GM19035 (cell line): ENCODE results near the gene SLC6A9.

Experiments used
- ATAC-seq: cut with Tn5 transposase; IDR thresholded peaks from one replicate; pipeline ENCODE4 v1.9.1; 2021; ENCODE audit not compliant: unreplicated experiment

Gene SLC6A9

DNA sequence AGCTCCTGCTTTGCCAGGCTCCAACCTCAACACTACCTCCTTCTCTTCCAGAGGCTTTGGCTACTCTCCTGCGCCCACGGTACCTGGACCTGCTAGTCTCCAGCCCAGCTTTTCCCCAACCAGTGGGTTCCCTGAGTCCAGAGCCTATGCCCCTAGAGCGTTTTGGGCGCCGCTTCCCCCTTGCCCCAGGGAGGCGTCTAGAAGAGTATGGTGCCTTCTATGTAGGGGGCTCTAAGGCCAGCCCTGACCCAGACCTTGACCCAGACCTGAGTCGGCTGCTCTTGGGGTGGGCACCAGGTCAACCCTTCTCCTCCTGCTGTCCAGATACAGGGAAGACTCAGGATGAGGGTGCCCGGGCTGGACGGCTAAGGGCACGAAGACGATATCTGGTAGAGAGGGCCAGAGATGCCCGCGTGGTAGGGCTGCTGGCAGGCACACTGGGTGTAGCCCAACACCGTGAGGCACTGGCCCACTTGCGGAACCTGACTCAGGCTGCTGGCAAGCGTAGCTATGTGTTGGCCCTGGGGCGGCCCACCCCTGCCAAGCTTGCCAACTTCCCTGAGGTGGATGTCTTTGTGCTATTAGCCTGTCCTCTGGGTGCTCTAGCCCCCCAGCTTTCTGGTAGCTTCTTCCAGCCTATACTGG, 59.8 kb downstream of the SLC6A9 start:
- no peak for ATAC-seq

DNA sequence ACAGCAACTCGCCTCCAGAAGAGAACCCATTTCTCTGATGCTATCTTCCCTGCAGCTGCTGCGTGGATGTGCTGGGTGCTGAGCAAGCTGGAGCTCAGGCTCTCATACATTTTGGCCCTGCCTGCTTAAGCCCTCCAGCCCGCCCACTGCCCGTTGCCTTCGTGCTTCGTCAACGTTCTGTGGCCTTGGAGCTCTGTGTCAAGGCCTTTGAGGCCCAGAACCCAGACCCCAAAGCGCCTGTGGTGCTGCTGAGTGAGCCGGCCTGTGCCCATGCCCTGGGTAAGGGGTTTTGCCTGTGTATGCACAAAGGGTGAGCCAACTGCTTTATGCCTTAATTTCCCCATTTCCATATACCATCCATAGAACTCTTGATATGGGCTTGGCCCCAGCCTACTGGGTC, 60.4 kb downstream of the SLC6A9 start:
- no peak for ATAC-seq

DNA sequence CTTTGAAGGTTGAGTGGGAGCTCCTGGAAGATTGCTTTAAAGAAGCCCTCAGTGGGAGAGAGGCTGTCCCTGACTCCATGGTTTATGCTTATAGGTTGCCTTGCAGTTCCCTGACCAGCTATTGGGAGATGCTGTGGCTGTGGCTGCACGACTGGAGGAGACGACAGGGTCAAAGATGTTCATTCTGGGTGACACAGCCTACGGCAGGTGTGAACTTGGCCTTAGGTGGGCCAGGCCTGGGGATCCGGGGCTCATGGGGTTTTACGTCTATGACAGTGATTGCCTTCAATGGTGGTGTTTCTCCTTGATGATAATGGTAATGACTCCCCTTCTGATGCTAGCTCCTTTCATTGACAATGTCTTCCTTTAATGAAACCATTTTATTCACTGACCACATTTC, 60.8 kb downstream of the SLC6A9 start:
- ATAC-seq = no peak

DNA sequence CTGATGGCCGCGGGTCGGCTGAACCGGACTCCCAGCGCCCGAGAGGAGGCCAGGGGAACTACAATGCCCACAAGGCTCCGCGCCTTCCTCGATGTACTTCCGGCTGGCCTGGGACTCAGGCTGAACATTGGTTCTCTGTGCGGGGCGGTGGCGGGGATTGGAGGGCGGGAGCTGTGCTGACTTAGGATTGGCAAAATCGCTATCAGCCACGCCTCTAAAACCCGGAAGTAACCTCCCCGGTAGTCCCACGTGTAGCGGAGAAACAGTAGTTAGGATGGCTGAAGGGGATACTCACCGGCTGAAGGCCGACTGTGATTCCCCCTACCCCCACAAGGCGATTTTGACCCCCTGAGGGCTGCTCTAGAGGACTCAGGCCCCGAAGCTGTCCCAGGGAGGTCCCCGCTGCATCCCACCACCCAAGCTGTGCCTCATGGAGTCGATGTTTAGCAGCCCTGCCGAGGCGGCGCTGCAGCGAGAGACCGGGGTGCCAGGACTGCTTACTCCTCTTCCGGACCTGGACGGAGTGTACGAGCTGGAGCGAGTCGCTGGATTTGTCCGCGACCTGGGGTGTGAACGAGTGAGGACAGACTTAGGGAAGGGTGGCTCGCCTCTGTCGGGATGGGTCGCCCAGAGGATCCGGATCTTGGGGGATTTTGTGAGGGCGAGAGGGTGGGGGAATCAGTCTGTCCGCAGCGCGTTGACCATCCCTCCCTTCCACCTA, 61.4 kb downstream of the SLC6A9 start, which contains the start of gene DPH2:
Gene DPH2 (plus strand): TSS at position 265 of the 721 bp plus-strand sequence. CDS start 166 bp downstream, at position 431.
- ATAC-seq = peak; percentile 85

DNA sequence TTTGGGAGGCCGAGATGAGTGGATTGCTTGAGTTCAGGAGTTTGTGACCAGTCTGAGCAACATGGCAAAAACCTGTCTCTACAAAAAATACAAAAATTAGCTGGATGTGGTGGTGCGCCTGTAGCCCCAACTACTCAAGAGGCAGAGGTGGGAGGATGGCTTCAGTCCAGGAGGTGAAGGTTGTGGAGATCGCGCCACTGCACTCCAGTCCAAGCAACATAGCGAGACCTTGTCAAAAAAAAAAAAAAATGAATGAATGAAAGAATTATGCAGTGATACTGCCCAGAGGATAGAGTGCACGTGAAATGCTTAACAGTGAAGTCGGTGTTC, 61.9 kb downstream of the SLC6A9 start:
- no peak for ATAC-seq

DNA sequence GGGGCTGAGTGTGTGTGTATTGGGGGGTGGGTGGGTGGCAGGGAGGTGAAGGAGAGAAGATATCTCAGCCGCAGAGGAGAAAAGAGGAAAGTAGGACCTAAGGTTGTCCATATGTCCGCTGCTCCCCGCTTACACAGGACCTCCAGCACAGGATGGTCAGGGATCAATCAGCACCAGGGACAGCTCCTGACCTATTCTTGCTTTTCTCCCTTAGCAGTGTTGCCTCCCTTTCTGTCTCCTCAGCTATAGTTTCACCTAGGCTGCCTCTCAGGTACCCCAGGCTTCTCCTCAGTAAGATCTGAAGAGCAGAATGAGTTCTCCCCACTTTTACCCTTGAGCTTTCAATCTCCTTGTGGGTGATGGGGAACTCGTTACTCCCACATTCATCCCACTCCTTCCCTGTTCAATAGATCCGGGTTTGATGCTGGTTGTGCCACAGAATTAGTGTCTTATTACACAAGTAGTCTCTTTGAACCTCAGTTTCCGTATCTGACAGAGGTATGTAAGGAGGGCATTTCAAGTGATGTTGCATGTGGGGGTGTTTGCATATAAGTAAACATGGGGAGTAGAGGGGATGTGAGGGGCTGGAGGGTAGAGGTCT, 62.8 kb downstream of the SLC6A9 start:
- no peak for ATAC-seq

DNA sequence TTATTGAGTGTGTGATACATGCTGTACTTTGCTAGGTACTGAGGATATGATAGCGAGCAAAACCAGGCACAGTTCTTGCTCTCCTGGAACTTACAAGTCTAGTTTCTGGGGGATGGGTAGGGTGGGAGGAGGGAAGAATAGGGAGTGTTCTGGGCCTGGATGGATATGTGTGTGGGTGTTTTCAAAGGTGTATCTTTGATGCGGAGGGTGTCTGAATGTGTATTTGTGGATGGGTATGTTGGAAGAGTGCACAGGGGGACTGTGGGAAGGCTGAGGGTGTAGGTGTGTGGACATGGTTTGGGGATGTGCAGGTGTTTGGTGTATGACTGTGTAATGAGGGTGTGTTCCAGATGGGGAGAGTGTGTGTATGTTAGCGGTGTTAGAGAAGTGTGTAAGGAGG, 65.9 kb downstream of the SLC6A9 start:
- ATAC-seq = no peak

DNA sequence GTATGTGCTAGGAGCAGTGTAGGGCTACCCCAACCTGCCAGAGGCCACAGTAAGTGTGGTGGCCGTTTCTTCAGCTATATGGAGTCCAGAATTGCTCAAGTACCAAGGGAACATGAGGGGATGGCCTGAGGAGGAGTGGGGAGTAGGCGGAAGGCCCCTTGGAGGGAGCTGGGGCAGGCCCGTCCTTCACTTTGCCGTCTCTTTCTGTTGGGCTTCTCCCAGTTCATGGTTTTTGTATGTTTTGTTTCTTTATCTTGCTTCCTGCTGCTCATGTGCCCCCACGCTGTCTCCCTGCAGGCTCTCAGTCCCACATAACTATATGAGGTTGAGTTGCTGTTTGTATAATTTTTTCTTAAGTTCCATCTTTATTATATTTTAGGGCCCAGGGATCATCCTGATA, 67.4 kb downstream of the SLC6A9 start:
- ATAC-seq = no peak

DNA sequence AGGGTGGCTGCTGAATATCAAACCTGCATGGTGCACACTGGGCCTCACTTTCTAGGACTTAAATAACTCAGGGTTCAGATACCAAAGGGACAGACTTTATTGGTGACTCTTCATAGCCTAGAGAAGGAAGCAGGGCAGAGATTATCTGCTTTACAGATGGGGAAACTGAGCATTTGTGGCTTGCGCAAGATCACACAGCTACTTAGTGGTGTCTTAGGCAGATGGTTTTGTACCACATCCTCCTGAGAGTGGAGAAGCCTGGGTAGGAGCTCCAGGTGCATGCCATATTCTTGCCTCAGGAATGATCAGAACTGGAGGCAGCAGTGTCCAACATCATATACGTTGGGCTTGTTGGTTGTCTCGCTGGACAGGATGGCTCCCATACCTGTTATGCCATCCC, 68.3 kb downstream of the SLC6A9 start:
- ATAC-seq = no peak

DNA sequence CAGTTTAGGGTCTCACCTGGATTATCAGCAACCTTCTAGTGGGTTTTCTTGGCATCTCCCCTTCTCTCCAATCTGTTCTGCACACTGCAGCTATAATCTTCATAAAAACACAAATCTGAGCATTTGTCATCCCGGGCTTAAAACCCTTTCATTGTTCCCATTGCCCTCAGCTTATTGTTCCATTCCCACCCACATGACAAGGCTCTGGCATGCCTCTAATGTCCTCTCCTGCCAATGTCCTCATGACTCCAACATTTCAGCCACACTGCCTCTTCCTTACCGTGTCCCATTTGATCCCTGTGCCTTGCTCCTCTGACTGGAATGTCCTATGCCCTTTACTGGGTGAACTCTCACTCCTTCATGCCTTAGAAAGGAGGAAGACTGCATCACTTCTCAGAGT, 68.9 kb downstream of the SLC6A9 start:
- no peak for ATAC-seq

DNA sequence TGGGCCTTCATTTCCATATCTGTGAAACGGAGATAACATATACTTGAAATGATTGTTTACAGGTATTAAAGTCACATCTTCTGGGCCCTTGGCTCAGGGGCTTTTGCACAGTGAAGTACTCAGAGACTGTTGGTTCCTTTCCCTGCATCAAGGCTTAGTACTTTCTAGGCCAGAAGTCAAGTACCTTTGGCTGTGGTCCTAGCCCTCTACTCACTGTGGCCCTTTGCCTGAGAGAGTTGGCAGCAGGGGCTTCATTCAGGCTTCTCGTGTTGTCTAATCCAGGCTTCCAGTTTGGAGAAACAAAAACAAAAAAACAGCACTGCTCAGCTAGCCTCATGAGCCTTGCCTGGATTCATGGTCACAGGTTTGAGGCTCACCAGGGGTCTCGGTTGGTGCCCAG, 69.6 kb downstream of the SLC6A9 start:
- ATAC-seq = no peak

DNA sequence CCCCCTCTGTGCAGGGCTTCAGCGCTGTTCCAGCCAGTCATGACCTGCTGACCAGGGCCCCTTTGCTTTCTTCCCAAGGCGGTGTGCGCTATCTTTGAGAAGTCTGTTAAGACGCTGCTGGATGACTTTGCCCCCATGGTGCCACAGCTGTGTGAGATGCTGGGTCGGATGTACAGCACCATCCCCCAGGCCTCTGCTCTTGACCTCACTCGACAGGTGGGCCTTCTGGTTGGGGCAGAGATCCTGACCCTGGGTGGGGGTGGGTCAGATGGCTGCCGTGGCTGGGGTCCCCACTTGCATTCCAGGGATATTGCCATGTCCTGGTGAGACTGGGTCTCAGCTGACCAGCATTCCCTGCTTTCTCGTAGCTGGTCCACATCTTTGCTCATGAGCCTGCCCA, 70.5 kb downstream of the SLC6A9 start:
- no peak for ATAC-seq

DNA sequence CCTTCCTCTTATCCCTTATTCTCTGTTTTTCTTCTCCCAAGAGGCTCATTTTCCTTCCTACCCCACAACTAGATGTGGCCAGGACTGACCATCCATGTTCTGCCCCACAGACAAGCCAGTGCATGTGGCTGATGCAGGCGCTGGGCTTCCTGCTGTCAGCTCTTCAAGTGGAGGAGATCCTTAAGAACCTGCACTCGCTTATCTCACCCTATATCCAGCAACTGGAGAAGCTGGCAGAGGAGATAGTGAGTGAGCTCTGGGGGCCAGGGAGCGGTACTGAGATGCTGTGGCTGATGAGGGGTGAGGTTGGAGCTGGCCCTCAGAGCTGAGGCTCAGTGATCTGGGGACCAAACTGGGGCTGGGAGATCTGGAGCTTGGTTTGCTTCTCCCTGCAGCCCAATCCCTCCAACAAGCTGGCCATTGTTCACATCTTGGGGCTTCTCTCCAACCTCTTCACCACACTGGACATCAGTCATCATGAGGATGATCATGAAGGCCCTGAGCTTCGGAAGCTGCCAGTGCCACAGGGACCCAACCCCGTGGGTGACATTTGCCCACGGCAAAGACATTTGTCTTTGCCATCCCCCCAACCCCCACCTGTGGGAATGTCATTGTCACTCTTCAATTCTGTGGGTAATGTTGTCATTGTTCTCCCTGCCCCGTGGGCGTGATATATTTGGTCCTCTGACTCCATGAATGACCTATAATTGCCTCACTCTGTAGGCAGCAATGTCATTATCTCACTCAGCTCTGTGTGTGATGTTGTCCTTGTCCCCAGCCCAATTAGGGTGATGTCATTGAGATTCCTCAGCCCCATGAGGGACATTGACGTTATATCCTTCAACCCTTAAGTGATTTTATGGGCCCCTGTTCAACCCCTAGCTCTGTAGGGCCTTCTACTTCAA, 72.7 kb downstream of the SLC6A9 start:
- ATAC-seq = no peak

DNA sequence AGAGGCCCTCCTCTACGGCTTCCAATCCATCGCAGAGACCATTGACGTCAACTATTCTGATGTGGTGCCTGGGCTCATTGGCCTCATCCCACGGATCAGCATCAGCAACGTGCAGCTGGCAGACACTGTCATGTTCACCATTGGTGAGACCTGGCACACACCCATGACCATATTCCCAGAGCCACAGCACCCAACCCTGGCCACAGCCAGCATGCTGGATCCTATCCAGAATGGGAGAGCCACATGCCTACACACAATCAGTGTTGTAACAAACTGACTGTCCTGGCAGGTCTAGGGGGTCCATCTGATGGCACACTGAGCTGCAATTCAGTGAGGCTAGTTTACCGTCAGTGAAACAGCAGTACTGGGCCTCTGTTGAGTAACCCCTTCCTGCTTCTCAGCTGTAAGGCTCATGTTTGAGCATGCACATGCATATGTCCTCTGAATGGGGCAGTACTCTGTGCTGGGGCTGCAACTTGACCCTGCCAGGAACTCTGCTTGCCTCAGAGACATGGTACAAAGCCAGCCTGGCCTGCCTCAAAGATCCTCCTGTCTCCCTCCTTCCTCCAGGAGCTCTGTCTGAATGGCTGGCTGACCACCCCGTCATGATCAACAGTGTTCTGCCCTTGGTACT, 73.7 kb downstream of the SLC6A9 start:
- no peak for ATAC-seq

DNA sequence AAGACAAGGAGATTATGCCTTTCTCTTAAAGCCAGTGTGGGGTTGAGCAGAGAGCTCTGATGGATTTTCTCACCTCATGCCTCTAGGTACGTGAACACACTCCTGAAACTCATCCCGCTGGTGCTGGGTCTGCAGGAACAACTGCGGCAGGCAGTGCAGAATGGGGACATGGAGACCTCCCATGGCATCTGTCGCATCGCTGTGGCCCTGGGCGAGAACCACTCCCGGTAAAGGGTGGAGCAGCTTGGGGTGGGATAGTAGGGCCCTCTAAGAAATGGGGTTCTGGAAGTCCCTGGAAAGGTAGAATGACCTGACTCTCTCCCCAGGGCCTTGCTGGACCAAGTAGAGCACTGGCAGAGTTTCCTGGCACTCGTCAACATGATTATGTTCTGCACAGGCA, 75.0 kb downstream of the SLC6A9 start:
- ATAC-seq = no peak

DNA sequence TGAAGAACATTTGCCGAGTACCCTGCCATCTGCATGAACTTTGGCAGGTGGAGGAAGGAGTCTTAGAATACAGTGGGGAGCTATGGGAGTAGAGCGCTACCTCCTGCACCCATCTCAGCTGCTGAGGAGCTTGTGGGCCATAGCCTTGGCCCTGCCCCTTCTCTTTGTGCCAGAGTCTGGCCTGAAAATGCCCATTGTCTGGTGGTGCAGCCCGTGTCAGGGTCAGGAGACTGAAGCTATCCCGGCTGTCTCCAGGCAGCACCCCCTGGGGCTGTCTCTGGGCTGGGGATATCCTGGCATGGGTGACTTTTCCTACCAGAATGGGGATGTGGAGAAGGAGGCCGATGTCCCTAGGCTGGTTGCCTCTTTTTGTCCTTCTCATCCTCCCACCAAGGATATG, 77.2 kb downstream of the SLC6A9 start:
- ATAC-seq = no peak

DNA sequence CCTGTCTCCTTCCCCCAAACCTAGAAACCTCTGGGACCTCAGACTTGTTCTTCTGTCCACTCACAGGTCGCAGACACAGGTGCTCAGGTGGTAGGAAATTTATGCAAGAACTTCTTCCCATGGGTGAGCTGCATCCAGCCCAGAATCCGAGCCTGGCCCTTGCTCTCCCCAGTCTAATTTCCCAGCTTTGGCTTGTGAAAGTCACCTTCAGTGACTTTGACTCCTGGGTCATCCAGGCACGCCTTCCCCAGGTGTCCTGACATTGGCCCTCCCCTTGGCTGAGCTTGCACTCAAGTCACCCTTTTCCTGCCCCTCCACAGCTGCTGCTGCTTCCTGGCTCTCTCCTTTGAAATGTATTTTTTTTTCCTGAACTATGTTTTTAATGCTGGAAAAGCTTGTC, 77.9 kb downstream of the SLC6A9 start:
- no peak for ATAC-seq

DNA sequence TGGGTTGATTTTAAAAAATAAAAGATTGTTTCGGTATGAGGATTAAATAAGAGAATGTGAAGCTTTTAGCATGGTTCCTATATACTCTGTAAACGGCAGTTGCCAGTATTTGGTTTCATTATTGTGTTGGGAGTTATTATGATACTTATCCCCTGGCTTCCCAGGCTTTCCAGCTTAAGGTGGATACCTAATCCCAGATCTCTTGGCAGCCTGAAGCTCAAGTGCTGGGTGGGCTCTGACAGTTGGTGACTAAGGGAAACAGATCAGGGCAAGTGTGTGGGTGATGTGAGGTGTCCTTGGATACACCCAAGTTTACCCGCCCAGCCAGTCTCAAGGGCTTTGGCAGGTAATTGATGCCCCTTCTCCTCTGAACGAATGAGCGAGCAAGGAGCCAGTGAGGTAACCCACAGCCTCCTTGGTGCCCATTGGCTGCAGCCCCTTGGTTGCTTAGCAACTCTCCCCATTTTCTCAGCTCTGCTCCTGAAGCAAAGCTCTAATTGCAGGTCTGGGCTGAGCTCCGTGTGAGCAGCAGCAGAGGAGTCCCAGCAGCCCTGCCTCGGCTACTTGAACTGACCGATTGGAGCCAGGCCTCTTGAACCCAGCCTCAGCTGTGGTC, 78.4 kb downstream of the SLC6A9 start:
- ATAC-seq = no peak

DNA sequence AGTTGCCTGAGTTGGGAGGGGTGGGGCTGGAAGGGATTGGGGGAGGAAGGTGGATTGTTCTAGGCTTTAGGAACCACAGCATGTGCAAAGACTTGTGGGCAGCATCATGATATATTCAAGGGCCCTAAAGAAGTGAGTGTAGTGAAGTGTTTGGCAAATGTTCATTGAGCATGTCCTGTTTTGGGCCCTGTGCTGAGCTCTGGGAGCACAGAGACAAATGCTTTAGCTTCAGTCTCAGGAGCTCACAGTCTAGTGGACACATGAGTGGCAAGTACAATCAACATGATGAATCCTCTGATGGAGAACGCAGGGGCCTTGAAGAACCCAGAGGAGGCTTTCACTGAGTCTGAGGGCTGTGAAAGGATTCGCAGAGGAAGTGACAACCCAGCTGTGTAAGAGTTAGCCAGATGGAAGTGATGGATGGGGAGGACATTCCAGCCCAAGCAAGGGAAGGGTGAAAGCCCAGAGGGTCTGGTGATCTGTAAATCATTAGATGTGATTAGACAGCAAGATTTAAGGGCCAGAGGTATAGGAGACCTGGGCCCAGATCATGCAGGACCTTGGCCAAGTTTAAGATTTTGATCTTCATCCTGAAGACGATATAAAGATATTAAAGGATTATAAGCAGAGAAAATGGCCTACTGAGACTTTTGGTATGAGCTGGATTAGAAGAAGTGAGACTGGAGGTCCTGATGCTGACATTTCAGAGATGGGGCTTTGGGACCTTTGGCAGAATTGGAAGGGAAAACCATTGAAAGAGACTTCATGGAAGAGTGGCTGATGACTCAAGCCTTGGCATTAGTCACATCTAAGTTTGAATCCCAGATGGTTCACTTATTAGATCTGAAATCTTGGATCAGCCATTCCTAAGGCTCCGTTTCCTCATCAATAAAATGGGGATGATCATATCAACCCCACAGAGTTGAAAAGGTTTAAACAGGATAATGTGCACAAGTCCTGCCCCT, 80.0 kb downstream of the SLC6A9 start:
- ATAC-seq = no peak
